Measurements from ENCODE around the gene FCGR3B. TPM values are rescaled to one million over a fixed set of nuclear protein-coding genes. Genes with fewer than 3 reads are reported as not detected.
"Not testable (repeated sequence)": the region's sequence is repeated elsewhere in the genome, so short reads cannot be mapped to it uniquely, and the experiment has no call there.

FCGR3B gene
- total RNA-seq, 1 experiment from 2014 or later: not detected

DNA sequence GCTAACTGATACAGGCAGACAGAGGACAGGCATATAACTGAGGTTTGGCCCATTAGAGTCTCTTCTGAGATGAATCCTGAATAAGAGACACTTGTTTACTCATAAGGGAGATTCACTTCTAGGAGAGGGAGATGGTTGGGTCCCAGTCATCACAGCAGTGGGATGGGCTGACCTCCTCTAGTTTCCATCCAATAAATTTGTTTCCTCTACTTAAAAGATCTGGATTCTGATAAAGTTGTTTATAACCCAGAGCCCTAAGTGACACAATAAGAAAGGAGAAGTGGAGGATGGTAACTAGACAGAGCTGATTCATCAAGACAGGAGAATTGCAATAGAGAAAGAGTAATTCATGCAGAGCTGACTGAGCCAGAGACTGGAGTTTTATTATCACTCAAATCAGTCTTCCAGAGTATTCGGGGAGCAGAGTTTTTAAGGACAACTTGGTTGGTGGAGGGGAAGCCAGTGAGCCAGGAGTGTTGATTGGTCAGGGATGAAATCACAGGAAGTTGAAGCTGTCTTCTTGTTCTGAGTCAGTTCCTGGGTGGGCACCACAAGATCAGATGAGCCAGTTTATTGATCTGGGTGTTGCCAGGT is 5.3 kb upstream of the FCGR3B start:
- POLR2A ChIA-PET; BruUV-seq (replicated peaks); H3K4me1 Mint-ChIP-seq (ENCODE audit: insufficient read depth, unreplicated experiment); H3K4me3 Mint-ChIP-seq (ENCODE audit: unreplicated experiment); H3K36me3 Mint-ChIP-seq (ENCODE audit: insufficient read depth, unreplicated experiment); intact Hi-C loops (cut with micrococcal nuclease); DNase-seq (ENCODE audit: unreplicated experiment); H3K9me3 Mint-ChIP-seq (ENCODE audit: unreplicated experiment); H3K27me3 Mint-ChIP-seq (ENCODE audit: insufficient read depth, unreplicated experiment); H3K27ac Mint-ChIP-seq (ENCODE audit: low read depth, unreplicated experiment): not testable (repeated sequence)
- CTCF ChIA-PET: interaction anchor here (1.9 kb wide), 1 partner anchor 103 kb away, joined by 7 read pairs; no protein-coding TSS in a partner anchor

DNA sequence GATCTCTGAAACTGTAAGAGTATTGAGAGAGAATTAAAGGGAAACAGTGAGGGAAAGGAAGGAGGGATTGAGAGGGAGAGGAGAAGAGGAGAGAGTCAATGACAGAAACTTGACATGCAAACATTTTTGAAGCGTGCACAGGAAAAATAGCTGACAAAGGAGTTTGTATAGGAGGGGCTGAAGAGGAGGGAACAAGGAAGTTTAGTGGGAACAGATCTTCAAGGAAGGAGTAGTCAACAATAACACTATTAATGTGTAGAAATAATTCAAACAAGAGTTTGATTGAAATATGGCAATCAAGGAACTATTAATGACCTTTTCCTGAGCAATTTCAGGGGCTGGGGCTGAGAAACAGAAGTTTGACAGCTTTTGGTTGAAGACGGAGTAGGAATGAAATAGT is 4.0 kb upstream of the FCGR3B start:
- POLR2A ChIA-PET; intact Hi-C loops (cut with micrococcal nuclease); H3K4me1 Mint-ChIP-seq (ENCODE audit: insufficient read depth, unreplicated experiment); H3K36me3 Mint-ChIP-seq (ENCODE audit: insufficient read depth, unreplicated experiment); DNase-seq (ENCODE audit: unreplicated experiment); H3K27me3 Mint-ChIP-seq (ENCODE audit: insufficient read depth, unreplicated experiment); H3K9me3 Mint-ChIP-seq (ENCODE audit: unreplicated experiment); CTCF ChIA-PET; H3K27ac Mint-ChIP-seq (ENCODE audit: low read depth, unreplicated experiment); H3K4me3 Mint-ChIP-seq (ENCODE audit: unreplicated experiment); BruUV-seq (replicated peaks): not testable (repeated sequence)

DNA sequence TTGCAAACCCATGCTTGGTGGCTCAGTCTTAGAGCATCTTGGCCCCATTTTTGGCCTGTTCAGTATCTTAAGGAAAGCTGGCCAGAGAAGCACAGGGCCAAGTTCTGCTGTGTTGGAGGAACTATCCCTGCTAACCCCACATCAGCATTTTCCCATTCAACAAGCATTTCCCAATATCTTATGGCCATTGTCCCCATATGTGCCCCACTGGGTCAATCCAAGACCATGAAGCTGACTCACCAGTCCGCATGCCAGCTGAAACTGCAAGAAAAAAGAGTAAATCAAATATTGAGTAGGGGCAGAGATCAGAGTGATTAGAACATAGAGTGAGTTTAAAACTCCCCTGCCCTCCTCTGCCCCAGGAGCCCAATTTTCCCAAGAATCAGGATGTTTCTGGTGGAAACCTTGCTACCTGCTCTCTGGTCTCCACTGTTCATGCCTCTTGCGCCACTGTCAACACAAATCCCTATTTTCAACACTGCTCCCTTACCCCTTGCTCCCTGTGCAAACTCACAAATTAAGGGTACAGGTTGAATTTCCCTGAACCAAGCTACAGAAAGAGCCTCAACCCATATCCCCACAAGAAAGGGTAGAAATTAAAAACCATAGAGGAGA is 741 bp downstream of the FCGR3B start:
- not testable (repeated sequence) for H3K36me3 Mint-ChIP-seq (ENCODE audit: insufficient read depth, unreplicated experiment)

DNA sequence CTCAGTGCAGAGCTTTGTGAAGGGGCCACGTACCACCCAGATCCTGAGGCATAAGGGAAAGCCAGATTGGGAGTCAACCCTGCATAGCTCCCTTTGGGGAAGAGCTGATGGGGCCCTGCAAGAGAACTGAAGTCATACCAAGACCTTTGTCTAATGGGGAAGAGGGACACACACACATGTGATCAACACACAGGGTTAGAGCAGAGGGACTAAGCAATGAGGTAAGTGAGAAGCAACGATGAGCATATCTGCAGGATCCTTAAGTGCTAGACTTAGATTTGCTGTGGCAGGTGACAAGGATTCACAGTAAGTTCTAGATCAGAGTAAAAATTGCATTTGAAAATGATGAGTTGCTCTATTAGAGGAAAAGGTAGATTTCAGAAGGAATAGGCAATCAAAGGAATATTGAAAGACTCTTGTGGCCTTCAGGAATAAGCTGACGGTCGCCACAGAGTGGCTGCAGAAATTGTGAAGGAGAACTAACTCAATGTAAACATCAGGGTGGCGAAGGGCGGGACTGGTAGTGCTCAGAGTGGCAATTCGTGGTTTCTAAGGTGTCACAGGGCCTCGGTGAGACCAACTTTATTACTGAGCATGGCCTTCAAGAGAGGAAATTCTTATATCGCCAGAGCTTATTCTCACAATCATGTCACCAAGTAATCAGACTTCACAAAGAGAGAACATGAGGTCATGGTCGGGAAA is 4.4 kb downstream of the FCGR3B start:
- H3K27me3 Mint-ChIP-seq (ENCODE audit: insufficient read depth, unreplicated experiment); POLR2A ChIA-PET; H3K9me3 Mint-ChIP-seq (ENCODE audit: unreplicated experiment); H3K27ac Mint-ChIP-seq (ENCODE audit: low read depth, unreplicated experiment); DNase-seq (ENCODE audit: unreplicated experiment); H3K4me1 Mint-ChIP-seq (ENCODE audit: insufficient read depth, unreplicated experiment); intact Hi-C loops (cut with micrococcal nuclease); CTCF ChIA-PET; H3K4me3 Mint-ChIP-seq (ENCODE audit: unreplicated experiment); BruUV-seq (replicated peaks); H3K36me3 Mint-ChIP-seq (ENCODE audit: insufficient read depth, unreplicated experiment): not testable (repeated sequence)

More for the DNA sequence above, 741 bp downstream of the FCGR3B start:
- POLR2A ChIA-PET; H3K27me3 Mint-ChIP-seq (ENCODE audit: insufficient read depth, unreplicated experiment); H3K9me3 Mint-ChIP-seq (ENCODE audit: unreplicated experiment); DNase-seq (ENCODE audit: unreplicated experiment); H3K4me1 Mint-ChIP-seq (ENCODE audit: insufficient read depth, unreplicated experiment); BruUV-seq (replicated peaks); H3K4me3 Mint-ChIP-seq (ENCODE audit: unreplicated experiment); intact Hi-C loops (cut with micrococcal nuclease); H3K27ac Mint-ChIP-seq (ENCODE audit: low read depth, unreplicated experiment); CTCF ChIA-PET: not testable (repeated sequence)

DNA sequence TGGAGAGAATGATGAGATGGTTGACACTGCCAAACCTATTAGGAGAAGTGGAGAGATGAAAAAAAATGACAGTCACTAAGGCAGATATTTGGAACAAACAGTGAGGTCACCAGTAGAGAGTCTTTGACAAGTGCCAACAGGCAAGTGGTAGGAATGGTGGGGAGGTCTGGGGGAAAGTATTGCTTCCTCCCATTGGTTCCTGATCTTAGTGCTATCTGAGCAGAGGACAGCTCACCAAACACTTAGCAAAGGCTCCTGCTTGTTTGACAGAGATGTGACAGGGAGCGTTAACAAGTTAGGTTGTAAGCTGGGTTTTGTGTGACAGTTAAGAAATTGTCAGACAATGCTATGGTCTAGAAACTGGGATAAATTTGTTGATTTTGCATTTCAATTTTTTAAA is 6.4 kb downstream of the FCGR3B start:
- H3K36me3 Mint-ChIP-seq (ENCODE audit: insufficient read depth, unreplicated experiment); BruUV-seq (replicated peaks); POLR2A ChIA-PET; CTCF ChIA-PET; H3K27ac Mint-ChIP-seq (ENCODE audit: low read depth, unreplicated experiment); H3K27me3 Mint-ChIP-seq (ENCODE audit: insufficient read depth, unreplicated experiment); intact Hi-C loops (cut with micrococcal nuclease); H3K4me1 Mint-ChIP-seq (ENCODE audit: insufficient read depth, unreplicated experiment); H3K9me3 Mint-ChIP-seq (ENCODE audit: unreplicated experiment); DNase-seq (ENCODE audit: unreplicated experiment); H3K4me3 Mint-ChIP-seq (ENCODE audit: unreplicated experiment): not testable (repeated sequence)

DNA sequence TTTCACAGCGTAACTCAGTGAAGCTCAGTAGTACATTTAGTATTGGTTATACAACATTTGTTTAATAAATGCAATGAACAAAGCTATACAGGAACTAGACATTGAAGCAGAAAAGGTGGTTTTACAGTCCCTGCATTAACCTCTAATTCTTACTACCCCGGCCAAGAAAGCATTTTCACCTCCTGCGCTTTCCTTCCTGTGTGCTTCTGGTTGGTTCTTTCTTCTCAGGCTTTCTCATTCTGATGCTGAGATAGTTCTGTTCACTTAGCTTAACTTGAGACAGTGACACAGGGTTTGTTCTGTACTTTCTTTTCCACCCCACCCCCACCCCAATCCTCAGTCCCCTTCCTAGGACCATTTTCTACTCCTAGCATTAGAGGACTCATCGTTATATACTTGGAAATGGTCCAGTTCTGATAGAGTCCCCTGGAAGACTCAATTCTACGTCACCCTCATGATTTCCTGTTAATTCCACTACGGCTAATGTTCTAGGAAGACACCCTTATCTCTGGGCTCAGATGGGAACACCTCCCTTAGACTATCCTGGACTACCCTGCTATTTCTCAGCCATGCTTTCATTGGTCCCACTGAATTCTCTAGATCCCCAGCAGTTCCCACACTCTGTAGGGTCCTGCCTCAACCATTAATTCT is 7.5 kb downstream of the FCGR3B start:
- intact Hi-C loops (cut with micrococcal nuclease): not testable (repeated sequence)

DNA sequence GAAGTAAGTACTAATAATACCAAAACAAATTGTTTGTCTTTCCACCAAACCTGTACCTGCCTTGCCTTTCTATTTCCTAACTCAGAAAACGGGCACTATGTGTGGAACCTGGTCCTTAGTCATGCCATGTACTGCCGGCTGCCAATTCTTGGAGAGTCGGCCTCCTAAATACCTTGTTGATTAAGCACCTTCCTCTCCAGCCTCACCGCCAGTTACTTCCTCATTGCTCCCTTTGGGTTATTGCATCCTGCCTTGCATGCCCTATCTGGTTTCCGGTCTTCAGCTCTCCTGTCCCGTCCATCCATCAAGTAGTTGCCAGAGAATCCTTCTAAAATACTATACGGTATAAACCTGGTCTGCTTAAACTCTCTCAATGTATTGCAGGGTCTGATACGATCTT is 8.9 kb downstream of the FCGR3B start:
- H3K9me3 Mint-ChIP-seq (ENCODE audit: unreplicated experiment); H3K36me3 Mint-ChIP-seq (ENCODE audit: insufficient read depth, unreplicated experiment); intact Hi-C loops (cut with micrococcal nuclease); H3K4me1 Mint-ChIP-seq (ENCODE audit: insufficient read depth, unreplicated experiment); BruUV-seq (replicated peaks); H3K27me3 Mint-ChIP-seq (ENCODE audit: insufficient read depth, unreplicated experiment): not testable (repeated sequence)
- ChIA-PET POLR2A (interaction anchor here (0.7 to 3.1 kb wide), 7 partner anchors 9 to 127 kb away, joined by 3 to 22 read pairs (median 5); partner anchors contain the start of genes DUSP12 and HSPA6), CTCF (interaction anchor here (0.7 to 1.0 kb wide), 3 partner anchors 17 to 118 kb away, joined by 3 to 4 read pairs (median 3); no protein-coding TSS in a partner anchor)
- Mint-ChIP-seq H3K4me3 (ENCODE audit: unreplicated experiment) (peak overlapping the region; percentile 90), H3K27ac (ENCODE audit: low read depth, unreplicated experiment) (peak overlapping the region; percentile 95)
- peak; percentile 30 for DNase-seq (ENCODE audit: unreplicated experiment)

More for the DNA sequence above, 7.5 kb downstream of the FCGR3B start:
- H3K36me3 Mint-ChIP-seq (ENCODE audit: insufficient read depth, unreplicated experiment); POLR2A ChIA-PET; BruUV-seq (replicated peaks); H3K4me3 Mint-ChIP-seq (ENCODE audit: unreplicated experiment); H3K9me3 Mint-ChIP-seq (ENCODE audit: unreplicated experiment); H3K27ac Mint-ChIP-seq (ENCODE audit: low read depth, unreplicated experiment); H3K27me3 Mint-ChIP-seq (ENCODE audit: insufficient read depth, unreplicated experiment); H3K4me1 Mint-ChIP-seq (ENCODE audit: insufficient read depth, unreplicated experiment); DNase-seq (ENCODE audit: unreplicated experiment): not testable (repeated sequence)
- CTCF ChIA-PET: interaction anchor here (0.6 to 1.2 kb wide), 2 partner anchors 115 to 352 kb away, joined by 3 read pairs; no protein-coding TSS in a partner anchor

DNA sequence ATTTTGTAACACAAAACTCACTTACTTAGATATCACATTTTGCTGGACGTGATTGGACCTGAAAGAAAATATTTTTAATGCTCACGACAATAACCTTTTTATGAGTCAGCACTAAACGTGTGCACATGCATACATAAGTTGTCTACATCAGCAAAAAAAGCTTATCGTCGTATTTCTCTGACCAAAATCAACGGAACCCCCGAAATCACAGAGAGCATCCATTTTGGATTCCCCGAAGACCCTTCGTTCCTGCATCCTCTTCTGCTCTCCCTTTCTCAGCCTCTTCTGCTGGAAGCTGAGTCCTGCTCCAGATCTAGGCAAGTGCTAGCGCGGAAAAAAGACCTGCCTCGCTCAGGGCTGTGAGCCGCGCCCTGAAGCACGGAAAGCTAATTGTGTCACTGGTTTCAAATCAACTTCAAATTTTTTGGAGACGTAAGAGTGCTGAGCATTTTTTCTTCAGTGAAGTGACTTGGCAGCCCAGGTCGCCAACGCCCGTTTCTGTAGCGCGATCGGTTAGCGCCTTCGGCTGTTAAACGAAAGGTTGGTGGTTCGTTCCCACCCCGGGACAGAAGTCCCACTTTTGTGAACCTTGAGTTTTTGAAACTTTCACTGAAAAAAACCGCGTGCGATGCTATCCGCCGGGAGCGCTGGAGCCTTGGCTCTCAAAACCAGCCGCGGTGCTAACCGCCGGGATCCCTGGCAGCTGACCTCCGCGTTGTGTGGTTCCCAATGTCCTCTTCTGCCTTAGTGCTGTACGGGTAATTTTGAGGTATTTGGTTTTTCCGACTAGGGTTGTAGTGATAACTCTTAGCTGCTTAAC is 9.6 kb downstream of the FCGR3B start:
- H3K36me3 Mint-ChIP-seq (ENCODE audit: insufficient read depth, unreplicated experiment); H3K4me1 Mint-ChIP-seq (ENCODE audit: insufficient read depth, unreplicated experiment); H3K9me3 Mint-ChIP-seq (ENCODE audit: unreplicated experiment); H3K27me3 Mint-ChIP-seq (ENCODE audit: insufficient read depth, unreplicated experiment); BruUV-seq (replicated peaks): not testable (repeated sequence)
- intact Hi-C loops (cut with micrococcal nuclease): loop anchor here (1.0 kb wide), 1 partner anchor 9 kb away; no protein-coding TSS in a partner anchor
- H3K4me3 Mint-ChIP-seq (ENCODE audit: unreplicated experiment): peak overlapping the region; percentile 90
- DNase-seq (ENCODE audit: unreplicated experiment): peak; percentile 89
- CTCF ChIA-PET: interaction anchor here (0.7 to 1.6 kb wide), 4 partner anchors 18 to 119 kb away, joined by 3 to 4 read pairs (median 4); no protein-coding TSS in a partner anchor
- POLR2A ChIA-PET: interaction anchor here (0.7 to 3.1 kb wide), 9 partner anchors 9 to 231 kb away, joined by 3 to 22 read pairs (median 5); partner anchors contain the start of genes DUSP12 and HSPA6
- H3K27ac Mint-ChIP-seq (ENCODE audit: low read depth, unreplicated experiment): peak overlapping the region; percentile 95

Data from MCF 10A (cell line).